ENCODE results near the gene VIT.
A peak's percentile ranks its signal among the peaks of the same experiment; 100 is the strongest.

Gene VIT, protein sequence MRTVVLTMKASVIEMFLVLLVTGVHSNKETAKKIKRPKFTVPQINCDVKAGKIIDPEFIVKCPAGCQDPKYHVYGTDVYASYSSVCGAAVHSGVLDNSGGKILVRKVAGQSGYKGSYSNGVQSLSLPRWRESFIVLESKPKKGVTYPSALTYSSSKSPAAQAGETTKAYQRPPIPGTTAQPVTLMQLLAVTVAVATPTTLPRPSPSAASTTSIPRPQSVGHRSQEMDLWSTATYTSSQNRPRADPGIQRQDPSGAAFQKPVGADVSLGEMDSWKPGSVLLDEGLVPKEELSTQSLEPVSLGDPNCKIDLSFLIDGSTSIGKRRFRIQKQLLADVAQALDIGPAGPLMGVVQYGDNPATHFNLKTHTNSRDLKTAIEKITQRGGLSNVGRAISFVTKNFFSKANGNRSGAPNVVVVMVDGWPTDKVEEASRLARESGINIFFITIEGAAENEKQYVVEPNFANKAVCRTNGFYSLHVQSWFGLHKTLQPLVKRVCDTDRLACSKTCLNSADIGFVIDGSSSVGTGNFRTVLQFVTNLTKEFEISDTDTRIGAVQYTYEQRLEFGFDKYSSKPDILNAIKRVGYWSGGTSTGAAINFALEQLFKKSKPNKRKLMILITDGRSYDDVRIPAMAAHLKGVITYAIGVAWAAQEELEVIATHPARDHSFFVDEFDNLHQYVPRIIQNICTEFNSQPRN

DNA sequence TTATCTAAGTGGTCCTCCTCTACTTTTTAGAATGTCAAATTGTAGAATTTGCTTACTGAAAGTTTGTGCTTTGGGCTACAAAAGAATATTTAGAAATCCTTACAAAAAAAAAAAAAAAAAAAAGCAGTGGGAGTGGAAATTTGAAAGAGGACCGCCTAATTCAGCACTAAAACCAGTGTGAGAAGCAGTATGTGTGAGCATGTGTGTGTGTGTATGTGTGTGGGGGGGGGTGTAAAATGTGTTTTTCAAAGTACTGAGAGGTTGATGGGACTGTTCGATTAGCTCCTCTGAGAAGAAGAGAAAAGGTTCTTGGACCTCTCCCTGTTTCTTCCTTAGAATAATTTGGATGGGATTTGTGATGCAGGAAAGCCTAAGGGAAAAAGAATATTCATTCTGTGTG, at the start of gene VIT:
VIT (plus strand) TSS at position 175 of the 400 bp plus-strand sequence. CDS start 19,664 bp downstream, outside the sequence.
- peak; percentile 42 for DNase-seq (ENCODE audit: low read depth)

- DNase-seq (ENCODE audit: low read depth): peak; percentile 87
Measured at GRCh38 chr2:36650031-36650829, 46.3 kb upstream of the VIT start.

GRCh38 chr2:36653155-36653554, 43.4 kb upstream of the VIT start:
- no peak for DNase-seq (ENCODE audit: low read depth)

- peak; percentile 11 for DNase-seq (ENCODE audit: low read depth)
Measured at GRCh38 chr2:36653967-36654694, 42.4 kb upstream of the VIT start.

DNA sequence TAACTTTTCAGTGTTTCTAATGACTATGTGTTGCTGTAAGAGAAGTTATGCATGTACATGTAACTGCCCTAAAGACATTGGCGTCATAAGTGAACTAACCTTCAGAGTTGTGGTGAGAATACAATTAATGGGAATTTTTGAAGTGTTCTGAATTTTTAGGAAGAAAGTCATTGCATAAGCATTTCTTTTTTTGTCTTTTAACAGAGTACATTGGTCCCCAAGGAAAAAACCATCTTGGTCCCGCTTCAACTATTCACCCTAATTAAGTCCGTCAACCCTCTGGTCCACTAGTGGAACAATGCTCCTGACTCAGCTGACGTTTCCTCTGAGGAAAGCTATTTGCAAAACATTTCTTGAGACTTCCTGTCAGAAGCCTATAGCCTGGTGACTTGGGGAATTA, 41.1 kb upstream of the VIT start:
- peak; percentile 53 for DNase-seq (ENCODE audit: low read depth)

DNA sequence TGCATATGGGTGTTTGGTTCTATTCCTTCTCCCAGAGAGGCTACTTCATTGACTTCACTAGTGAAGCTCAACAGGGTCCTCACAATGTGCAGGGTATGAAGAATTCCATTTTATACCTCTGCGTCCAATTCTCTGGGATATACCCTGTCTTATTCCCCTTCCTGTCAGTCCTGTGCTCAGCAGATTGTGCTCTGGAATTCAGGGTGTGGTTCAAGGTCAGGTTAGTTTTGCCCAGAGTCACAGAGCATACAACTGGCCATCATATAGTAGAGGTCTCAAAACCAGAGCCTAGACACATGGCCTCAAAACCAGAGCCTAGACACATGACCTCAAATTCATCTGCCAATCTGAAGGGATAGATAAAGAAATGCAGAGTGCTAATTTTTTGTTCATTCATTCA, 38.8 kb upstream of the VIT start:
- DNase-seq (ENCODE audit: low read depth): no peak

- DNase-seq (ENCODE audit: low read depth): no peak
Measured at GRCh38 chr2:36658277-36658748, 38.2 kb upstream of the VIT start.

DNA sequence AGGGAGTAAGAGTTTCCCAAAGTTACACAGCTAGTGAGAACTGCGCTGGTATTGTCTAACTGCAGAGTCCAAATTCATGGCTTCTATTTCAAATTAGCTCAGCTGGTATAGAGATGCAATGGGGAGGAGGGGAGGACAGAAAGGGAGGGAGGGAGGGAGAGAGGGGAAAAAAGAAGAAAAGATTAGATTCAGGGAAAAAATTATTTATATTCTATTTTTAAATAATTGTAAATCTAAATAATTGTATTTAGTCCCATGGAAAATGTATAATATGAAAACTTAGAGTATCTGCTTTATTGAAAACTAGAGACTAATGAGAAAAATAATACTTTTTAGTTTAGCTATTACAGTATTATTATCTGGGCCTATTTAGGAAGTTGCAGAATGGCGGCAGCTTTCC, 37.3 kb upstream of the VIT start:
- DNase-seq (ENCODE audit: low read depth): no peak

DNA sequence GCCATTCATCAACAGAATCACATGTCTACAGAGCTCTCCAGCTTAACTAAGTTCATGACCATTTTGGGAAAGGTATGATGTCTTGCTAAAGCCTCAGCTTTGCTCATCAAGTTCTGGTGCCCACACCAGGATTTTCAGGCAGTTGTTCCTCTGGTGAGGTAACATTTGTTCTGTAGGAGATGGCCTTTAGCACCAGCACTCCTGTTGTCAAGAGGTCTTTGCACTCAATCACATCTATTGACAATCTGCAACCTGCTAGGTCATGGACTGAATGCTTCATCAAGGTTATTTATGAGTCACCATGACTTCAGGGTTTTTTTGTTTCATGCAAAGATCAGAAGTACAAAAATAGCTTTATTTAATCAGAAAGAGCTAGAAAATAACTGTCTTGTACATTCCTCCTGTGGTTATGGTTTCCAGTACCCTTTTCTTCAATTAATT, 36.6 kb upstream of the VIT start:
- DNase-seq (ENCODE audit: low read depth): peak; percentile 21

DNA sequence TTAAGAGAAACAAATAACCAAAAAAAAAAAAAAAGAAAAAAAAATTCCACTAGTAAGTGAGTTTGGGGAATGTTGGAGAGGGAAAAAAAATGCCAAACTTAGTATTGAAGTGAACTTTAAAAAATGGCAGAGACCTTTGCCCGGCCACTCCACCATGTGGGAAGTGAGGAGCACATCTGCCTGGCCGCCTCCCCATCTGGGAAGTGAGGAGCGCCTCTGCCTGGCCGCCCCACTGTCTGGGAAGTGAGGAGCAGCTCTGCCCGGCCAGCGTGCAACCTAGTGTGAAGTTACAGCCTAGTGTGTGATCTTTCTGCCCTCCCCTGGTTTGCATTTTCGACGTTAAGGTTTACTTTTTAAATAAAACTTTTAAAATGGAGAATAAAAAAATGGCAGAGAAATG, 33.9 kb upstream of the VIT start:
- DNase-seq (ENCODE audit: low read depth): no peak

DNA sequence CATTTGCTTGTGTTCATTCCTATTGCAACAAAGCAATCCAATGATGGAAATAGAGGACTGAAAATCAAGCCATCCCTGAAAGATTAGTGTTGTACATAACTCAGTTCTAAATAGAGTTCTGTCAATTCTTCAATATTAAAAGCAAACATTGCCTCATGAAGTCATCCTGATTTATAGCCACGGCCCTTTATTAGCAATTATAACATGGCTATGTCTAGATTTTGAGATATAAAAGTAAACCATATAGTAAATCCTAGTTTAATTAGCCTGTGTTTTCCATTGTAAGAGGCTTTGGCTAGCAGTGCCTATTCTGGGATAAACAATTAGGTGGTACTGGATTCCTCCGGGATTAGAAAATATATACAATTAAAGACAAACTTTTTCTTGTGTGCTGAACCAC, 33.2 kb upstream of the VIT start:
- DNase-seq (ENCODE audit: low read depth): no peak

- peak; percentile 83 for DNase-seq (ENCODE audit: low read depth)
Measured at GRCh38 chr2:36663851-36664695, 32.4 kb upstream of the VIT start.

DNA sequence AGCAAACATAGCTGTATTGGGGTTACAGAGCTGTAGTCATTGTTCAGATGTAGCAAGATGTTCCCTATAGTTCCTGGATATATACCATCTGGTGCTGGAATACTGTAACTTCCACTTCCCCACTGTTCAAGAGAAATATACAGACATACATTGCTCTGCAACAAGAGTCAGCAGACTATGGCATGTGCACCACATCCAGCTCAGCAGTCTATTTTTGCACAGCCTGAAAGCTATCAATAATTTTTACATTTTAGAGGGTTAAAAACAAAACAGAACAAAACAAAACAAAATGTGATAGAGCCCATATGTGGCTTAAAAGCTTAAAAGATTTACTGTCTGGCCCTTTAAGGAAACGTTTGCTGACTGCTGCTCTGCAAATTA, 31.8 kb upstream of the VIT start:
- DNase-seq (ENCODE audit: low read depth): no peak

DNA sequence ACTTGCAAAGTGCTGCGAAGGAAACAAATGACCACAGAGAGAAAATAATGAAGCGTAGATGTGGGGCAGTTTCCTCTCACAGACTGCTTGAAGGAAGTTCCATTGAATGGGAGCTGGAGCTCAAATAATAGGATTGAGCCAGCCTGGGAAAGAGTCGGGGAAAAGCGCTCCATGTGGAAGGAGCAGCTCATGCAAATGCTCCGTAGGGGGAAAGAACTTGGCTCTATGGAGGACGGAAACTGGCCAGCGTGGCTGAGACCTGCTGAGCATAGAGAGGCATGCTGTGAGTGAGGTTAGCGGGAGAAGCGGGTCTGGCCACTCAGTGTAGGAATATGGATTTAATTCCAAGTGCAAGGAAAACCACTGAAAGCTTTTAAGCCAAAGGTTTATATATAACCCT, 28.6 kb upstream of the VIT start:
- DNase-seq (ENCODE audit: low read depth): no peak

GRCh38 chr2:36670881-36671595, 25.5 kb upstream of the VIT start:
- DNase-seq (ENCODE audit: low read depth): peak; percentile 71

- no peak for DNase-seq (ENCODE audit: low read depth)
Measured at GRCh38 chr2:36671731-36672130, 24.8 kb upstream of the VIT start.

- peak; percentile 59 for DNase-seq (ENCODE audit: low read depth)
Measured at GRCh38 chr2:36672199-36672598, 24.3 kb upstream of the VIT start.

- no peak for DNase-seq (ENCODE audit: low read depth)
Measured at GRCh38 chr2:36675579-36676282, 20.8 kb upstream of the VIT start.

DNA sequence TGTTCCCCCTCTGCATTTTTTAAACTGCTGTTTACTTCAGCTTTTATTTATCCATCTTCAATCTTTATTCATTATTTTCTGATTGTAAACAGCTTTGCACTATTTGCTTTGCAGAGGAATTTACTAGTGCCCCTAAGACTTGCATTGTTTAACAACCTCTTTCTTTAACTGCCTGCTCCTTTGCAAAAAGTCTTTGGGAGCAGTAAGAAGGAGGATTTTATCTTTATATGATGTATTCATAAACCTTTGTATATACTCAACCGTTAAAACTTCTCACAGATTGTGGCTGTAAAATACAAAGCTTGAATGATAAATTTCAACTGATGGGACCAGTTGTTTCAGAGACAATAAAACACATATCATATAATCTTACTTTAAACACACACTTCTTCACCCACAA, 20.1 kb upstream of the VIT start:
- DNase-seq (ENCODE audit: low read depth): no peak

DNA sequence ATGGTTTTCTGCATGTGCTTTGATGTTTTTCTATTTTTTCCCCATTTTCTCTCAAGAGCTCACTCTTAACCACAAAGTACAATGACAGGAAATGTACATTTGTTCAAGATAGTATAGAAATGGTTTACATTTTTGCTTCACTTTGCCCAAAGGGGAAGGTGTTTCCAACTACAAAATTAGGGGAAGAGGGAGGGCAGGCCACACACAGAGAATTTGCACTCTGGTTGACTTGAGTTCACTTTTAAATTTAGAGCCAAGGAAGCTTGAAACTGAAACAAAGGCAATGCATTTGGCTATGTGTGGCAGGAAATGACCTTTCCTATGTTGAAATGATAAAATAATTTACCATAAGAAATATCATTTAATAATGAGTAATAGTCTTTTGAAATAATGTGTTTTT, 19.1 kb upstream of the VIT start:
- DNase-seq (ENCODE audit: low read depth): peak; percentile 54

All from iris pigment epithelial cell (primary cell).